Hepatocyte (in vitro differentiated cells): ENCODE results near the gene HOXA6.

Source experiments
- EZH2 ChIP-seq: fragments of 200-600 bp; sonication (generic); IDR thresholded peaks from 2 replicates; pipeline ENCODE4 v1.6.1; 2016; ENCODE audit warnings: antibody characterized with exemption, mild to moderate bottlenecking, borderline replicate concordance
- TF ChIP-seq, protein P1 (sequence below): fragments of 200-600 bp; sonication (generic); IDR thresholded peaks from 2 replicates; pipeline ENCODE4 v1.5.1; 2016; ENCODE audit warnings: antibody characterized with exemption, mild to moderate bottlenecking; ENCODE audit not compliant: poor library complexity

DNA sequence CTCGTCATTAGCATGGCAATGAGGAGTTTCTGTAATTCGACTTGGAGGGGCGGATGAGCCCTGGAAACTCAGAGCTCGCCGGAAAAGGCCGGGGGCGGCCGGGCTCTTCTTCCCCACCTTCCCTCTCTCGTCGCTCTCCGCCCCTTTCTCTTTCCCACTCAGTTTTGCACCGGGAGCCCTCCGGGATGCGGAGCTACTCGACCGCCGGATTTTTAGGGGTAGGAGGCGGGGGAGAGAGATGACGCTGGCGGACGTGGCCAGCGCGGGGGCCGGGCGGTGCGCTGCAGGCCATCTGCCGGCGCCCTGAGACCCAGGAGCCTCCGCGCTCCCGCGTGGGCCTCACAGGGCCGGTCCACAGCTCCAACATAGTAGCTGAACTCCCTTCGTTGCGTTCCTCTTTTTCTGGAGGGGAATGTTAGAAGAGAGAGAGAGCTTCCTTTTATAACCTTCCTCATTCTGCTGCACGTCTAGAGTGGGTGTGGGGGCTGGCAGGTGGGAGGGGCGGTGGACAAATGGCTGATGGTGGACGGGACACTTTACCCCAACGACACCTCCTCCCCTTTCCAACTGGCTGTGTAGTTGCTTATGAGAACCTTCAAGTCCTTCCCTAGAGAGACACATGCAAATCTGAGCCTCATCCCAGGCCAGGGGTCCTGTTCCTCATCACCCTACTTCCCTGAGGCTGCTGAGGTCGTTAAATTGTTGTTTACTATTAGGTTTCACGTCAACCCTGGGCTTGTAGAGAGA lies 50.6 kb downstream of the HOXA6 start:
- no peak for TF ChIP-seq EZH2
- TF ChIP-seq, protein P1, sequence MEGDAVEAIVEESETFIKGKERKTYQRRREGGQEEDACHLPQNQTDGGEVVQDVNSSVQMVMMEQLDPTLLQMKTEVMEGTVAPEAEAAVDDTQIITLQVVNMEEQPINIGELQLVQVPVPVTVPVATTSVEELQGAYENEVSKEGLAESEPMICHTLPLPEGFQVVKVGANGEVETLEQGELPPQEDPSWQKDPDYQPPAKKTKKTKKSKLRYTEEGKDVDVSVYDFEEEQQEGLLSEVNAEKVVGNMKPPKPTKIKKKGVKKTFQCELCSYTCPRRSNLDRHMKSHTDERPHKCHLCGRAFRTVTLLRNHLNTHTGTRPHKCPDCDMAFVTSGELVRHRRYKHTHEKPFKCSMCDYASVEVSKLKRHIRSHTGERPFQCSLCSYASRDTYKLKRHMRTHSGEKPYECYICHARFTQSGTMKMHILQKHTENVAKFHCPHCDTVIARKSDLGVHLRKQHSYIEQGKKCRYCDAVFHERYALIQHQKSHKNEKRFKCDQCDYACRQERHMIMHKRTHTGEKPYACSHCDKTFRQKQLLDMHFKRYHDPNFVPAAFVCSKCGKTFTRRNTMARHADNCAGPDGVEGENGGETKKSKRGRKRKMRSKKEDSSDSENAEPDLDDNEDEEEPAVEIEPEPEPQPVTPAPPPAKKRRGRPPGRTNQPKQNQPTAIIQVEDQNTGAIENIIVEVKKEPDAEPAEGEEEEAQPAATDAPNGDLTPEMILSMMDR: no peak
